ENCODE data around the gene TMEM203. TPM values are rescaled to one million over a fixed set of nuclear protein-coding genes. Genes with fewer than 3 reads are reported as not detected.

TMEM203 gene
- total and polyA plus RNA-seq, 2 of the 13 experiments (the other 11 are each of a cell fraction or from before 2014, with no cell fraction given), result 23.4 to 36.7 TPM

DNA sequence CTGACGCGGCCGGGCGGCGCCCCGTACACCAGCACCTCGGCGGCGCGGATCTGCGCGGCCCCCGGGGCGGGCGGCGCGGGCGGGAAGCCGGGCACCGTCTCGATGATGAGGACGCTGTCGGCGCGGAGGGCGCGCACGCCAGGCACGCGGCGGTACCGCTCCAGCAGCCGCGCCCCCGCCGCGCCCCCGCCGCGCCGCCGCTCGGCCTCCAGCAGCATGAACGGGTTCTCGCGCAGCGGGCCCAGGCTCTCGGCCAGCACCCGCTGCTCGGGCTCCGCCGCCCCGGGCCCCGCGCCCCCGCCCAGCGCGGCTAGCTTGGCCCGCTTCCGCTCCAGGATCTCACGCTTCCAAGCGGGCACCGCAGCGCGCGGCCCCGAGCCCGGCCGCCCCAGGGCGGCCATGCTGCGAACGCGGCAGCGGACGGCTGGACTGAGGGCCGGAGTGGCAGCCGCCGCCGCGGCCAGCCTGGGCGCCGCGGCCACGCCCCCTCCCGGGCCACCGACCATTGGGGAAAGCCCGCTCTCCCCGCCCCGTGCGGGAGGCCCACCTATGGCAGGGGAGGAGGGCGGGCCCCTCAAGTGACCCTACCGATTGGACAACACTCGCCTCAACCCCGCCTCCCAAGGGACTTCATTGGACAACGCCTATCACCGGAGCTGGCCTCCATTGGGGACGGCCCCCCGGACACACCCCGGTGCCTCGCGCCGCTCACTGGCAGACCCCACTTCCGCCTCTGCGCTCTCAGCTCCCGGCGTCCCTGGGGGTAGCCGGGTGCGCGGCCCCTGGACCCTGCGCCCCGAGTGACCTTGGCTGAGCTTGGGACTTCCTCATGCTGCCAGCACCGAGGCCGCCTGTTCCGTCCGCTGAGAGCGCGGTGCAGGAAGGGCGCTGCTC lies 4.9 kb downstream of the TMEM203 start, which contains the start of gene TPRN (continued):
- TF ChIP-seq, protein P1, sequence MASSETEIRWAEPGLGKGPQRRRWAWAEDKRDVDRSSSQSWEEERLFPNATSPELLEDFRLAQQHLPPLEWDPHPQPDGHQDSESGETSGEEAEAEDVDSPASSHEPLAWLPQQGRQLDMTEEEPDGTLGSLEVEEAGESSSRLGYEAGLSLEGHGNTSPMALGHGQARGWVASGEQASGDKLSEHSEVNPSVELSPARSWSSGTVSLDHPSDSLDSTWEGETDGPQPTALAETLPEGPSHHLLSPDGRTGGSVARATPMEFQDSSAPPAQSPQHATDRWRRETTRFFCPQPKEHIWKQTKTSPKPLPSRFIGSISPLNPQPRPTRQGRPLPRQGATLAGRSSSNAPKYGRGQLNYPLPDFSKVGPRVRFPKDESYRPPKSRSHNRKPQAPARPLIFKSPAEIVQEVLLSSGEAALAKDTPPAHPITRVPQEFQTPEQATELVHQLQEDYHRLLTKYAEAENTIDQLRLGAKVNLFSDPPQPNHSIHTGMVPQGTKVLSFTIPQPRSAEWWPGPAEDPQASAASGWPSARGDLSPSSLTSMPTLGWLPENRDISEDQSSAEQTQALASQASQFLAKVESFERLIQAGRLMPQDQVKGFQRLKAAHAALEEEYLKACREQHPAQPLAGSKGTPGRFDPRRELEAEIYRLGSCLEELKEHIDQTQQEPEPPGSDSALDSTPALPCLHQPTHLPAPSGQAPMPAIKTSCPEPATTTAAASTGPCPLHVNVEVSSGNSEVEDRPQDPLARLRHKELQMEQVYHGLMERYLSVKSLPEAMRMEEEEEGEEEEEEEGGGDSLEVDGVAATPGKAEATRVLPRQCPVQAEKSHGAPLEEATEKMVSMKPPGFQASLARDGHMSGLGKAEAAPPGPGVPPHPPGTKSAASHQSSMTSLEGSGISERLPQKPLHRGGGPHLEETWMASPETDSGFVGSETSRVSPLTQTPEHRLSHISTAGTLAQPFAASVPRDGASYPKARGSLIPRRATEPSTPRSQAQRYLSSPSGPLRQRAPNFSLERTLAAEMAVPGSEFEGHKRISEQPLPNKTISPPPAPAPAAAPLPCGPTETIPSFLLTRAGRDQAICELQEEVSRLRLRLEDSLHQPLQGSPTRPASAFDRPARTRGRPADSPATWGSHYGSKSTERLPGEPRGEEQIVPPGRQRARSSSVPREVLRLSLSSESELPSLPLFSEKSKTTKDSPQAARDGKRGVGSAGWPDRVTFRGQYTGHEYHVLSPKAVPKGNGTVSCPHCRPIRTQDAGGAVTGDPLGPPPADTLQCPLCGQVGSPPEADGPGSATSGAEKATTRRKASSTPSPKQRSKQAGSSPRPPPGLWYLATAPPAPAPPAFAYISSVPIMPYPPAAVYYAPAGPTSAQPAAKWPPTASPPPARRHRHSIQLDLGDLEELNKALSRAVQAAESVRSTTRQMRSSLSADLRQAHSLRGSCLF (CRISPR knock-in tag; IDR thresholded peaks at IDR 0.05; ENCODE audit: borderline replicate concordance), result no peak
- TF ChIP-seq KMT2A (CRISPR knock-in tag; IDR thresholded peaks at IDR 0.05) (peak; percentile 92), ZNF670 (CRISPR knock-in tag; IDR thresholded peaks at IDR 0.05; ENCODE audit: borderline replicate concordance) (peak; percentile 66; the same call in 1 of the 2 replicates), ZBTB8A (CRISPR knock-in tag; IDR thresholded peaks at IDR 0.05; ENCODE audit: borderline replicate concordance, low read depth) (no peak), ZNF775 (CRISPR knock-in tag; IDR thresholded peaks at IDR 0.05; ENCODE audit: borderline replicate concordance) (no peak), ZNF777 (CRISPR knock-in tag; IDR thresholded peaks at IDR 0.05) (peak; percentile 30; the same call in 1 of the 2 replicates), PAX8 (CRISPR knock-in tag; IDR thresholded peaks at IDR 0.05; ENCODE audit: borderline replicate concordance) (peak; percentile 69; the same call in 1 of the 2 replicates), NFIC (IDR thresholded peaks at IDR 0.05; ENCODE audit: low read length) (no peak), KDM4B (CRISPR knock-in tag; IDR thresholded peaks at IDR 0.05) (no peak; the same call in none of the 2 replicates), HCFC1 (IDR thresholded peaks at IDR 0.05; ENCODE audit: low read depth, low read length) (no peak; the same call in 1 of the 2 replicates), GMEB1 (CRISPR knock-in tag; IDR thresholded peaks at IDR 0.05; ENCODE audit: borderline replicate concordance) (peak; percentile 83), XRCC5 (optimal IDR thresholded peaks at IDR 0.05; ENCODE audit: low read length) (peak; percentile 84), AHDC1 (CRISPR knock-in tag; IDR thresholded peaks at IDR 0.05; ENCODE audit: borderline replicate concordance) (peak; percentile 65; the same call in 1 of the 2 replicates), ZNF614 (CRISPR knock-in tag; IDR thresholded peaks at IDR 0.05; ENCODE audit: borderline replicate concordance) (peak; percentile 88; the same call in 1 of the 2 replicates)
